K562 (cell line): ENCODE measurements around the gene TP73. TPM values are rescaled to one million over a fixed set of nuclear protein-coding genes. Genes with fewer than 3 reads are reported as not detected.
A peak's percentile ranks its signal among the peaks of the same experiment; 100 is the strongest.

Source experiments
- ATAC-seq: fragments of 200-7000 bp; cut with Tn5 transposase; 3 replicates; pipeline ENCODE4 v1.9.1; 2020; ENCODE audit warnings: moderate library complexity
- BruUV-seq: library from RNA; stranded (reverse); fragments of 400-500 nt; replicated peaks from 2 replicates; lab custom pipeline; 2021; lab: Mats Ljungman, UMichigan
- CTCF ChIA-PET: fragments of 300-600 bp; formaldehyde crosslinking; extraction: SDS; loops from one replicate; lab custom pipeline; 2021; ENCODE audit warnings: low intra/inter-chr PET ratio; lab: Yijun Ruan, JAX
- POLR2A ChIA-PET: fragments of 300-600, 350-650 bp; sonication (Branson Sonifier 250); formaldehyde crosslinking; extraction: SDS; loops from one replicate; lab custom pipeline; 2021; ENCODE audit warnings: antibody characterized with exemption, inconsistent platforms; lab: Yijun Ruan, JAX
- DNase-seq, 4 experiments: peaks; one replicate each; pipeline versions ENCODE4 v3.0.0 to v3.0.0-alpha.2; 2011 to 2018; ENCODE audit warnings: low spot score in 3 of 4, mixed read lengths in 3 of 4; ENCODE audit errors: extremely low read depth in 1 of 4
- FAIRE-seq: peaks from 2 replicates; lab custom pipeline; 2011; peaks lifted over from hg19 to GRCh38; lab: Jason Lieb, UNC
- H2AFZ ChIP-seq: 2 replicates; pipeline ENCODE4 v1.6.0; 2011; ENCODE audit warnings: low read depth, low read length, control low read depth, inconsistent platforms
- H3K27ac ChIP-seq: fragments of 200-600 bp; 3 replicates; pipeline ENCODE4 v1.8.0; 2011; ENCODE audit warnings: low read depth, mild to moderate bottlenecking, control low read depth, inconsistent platforms, low read length, moderate library complexity, mixed read lengths; ENCODE audit errors: extremely low read depth
- H3K27me3 ChIP-seq, 2 experiments: fragments of 300-600 bp in 1 of 2; 2 replicates in 1 of 2; 3 replicates in 1 of 2; pipeline versions ENCODE4 v1.6.0 to v1.8.0; 2011; ENCODE audit warnings: inconsistent platforms in 2 of 2, low read length in 2 of 2, mild to moderate bottlenecking in 1 of 2, mixed read lengths in 1 of 2, moderate library complexity in 1 of 2; ENCODE audit not compliant: control insufficient read depth in 2 of 2, insufficient read depth in 2 of 2
- H3K36me3 ChIP-seq: fragments of 300-600 bp; 3 replicates; pipeline ENCODE4 v1.8.0; 2011; ENCODE audit warnings: mild to moderate bottlenecking, low read length, inconsistent platforms; ENCODE audit not compliant: control insufficient read depth, insufficient read depth
- H3K4me1 ChIP-seq, 2 experiments: fragments of 200-600 bp in 1 of 2; replicated peaks in 1 of 2; 2 replicates in 1 of 2; 3 replicates in 1 of 2; pipeline versions ENCODE4 v1.5.1 to v1.8.0; 2011; ENCODE audit warnings: inconsistent platforms in 2 of 2, low read length in 2 of 2, mild to moderate bottlenecking in 1 of 2, mixed read lengths in 1 of 2, moderate library complexity in 1 of 2; ENCODE audit not compliant: control insufficient read depth in 2 of 2, insufficient read depth in 2 of 2
- H3K4me2 ChIP-seq: 2 replicates; pipeline ENCODE4 v1.6.1; 2011; ENCODE audit warnings: low read length, control low read depth, inconsistent platforms, mixed read lengths; ENCODE audit not compliant: insufficient read depth
- H3K4me3 ChIP-seq: fragments of 200-600 bp; sonication (generic), shearing (Covaris generic); 2 replicates; pipeline ENCODE4 v1.5.1; 2016; ENCODE audit warnings: control low read depth, inconsistent platforms
- H3K79me2 ChIP-seq: fragments of 200-600 bp; 3 replicates; pipeline ENCODE4 v1.8.0; 2011; ENCODE audit warnings: low read length, inconsistent platforms; ENCODE audit not compliant: control insufficient read depth, insufficient read depth
- H3K9ac ChIP-seq, 2 experiments: 2 replicates each; pipeline versions ENCODE4 v1.6.0 to v1.6.1; 2011; ENCODE audit warnings: low read depth in 2 of 2, low read length in 2 of 2, control low read depth in 1 of 2, inconsistent platforms in 1 of 2, mild to moderate bottlenecking in 1 of 2, mixed read lengths in 1 of 2; ENCODE audit not compliant: insufficient read depth in 1 of 2
- H3K9me1 ChIP-seq: one replicate; pipeline ENCODE4 v1.6.0; 2011; ENCODE audit warnings: inconsistent platforms, mild to moderate bottlenecking, low read length, moderate library complexity; ENCODE audit not compliant: control insufficient read depth, insufficient read depth
- H3K9me3 ChIP-seq: replicated peaks from 2 replicates; pipeline ENCODE4 v1.5.1; 2011; ENCODE audit warnings: low read depth, low read length, inconsistent platforms; ENCODE audit not compliant: control insufficient read depth, insufficient read depth
- H4K20me1 ChIP-seq: replicated peaks from 2 replicates; pipeline ENCODE4 v1.6.1; 2011; ENCODE audit warnings: low read length, inconsistent platforms, mixed read lengths; ENCODE audit not compliant: control insufficient read depth, insufficient read depth
- CBFB ChIP-seq: sonication (generic); formaldehyde crosslinking; IDR thresholded peaks from 2 replicates; pipeline ENCODE4 v1.4.0; 2020; ENCODE audit warnings: mild to moderate bottlenecking, missing genetic modification reagents
- POLR2A ChIP-seq: fragments of 450-650 bp; conservative IDR thresholded peaks from 2 replicates; pipeline ENCODE4 v1.6.1; 2016
- POLR2AphosphoS2 ChIP-seq: IDR thresholded peaks from 2 replicates; pipeline ENCODE4 v1.6.1; 2012; ENCODE audit warnings: low read length, improper control_type of control experiment
- POLR2G ChIP-seq: fragments of 200-400 bp; formaldehyde crosslinking; IDR thresholded peaks from 2 replicates; pipeline ENCODE4 v1.6.1; 2017; ENCODE audit warnings: low read depth, mild to moderate bottlenecking, antibody characterized with exemption, low read length, moderate library complexity
- WGBS: fragments of 100-300 bp; shearing (Covaris generic); methylation state at CpG from one replicate; pipeline ENCODE4 v1.1.6; 2016; ENCODE audit warnings: low coverage, mixed read lengths; ENCODE audit not compliant: insufficient coverage; ENCODE audit errors: missing lambda C conversion rate; 5-methylcytosine and 5-hydroxymethylcytosine counted together
- in situ Hi-C: fragments of 300-500 bp; cut with MboI; formaldehyde crosslinking; loops from 4 replicates; pipeline ENCODE4 v1.15.0; 2018; ENCODE audit warnings: inconsistent platforms, mixed read lengths
- intact Hi-C: fragments of 100-400 bp; cut with micrococcal nuclease; formaldehyde crosslinking; loops from 2 replicates; pipeline ENCODE4 v1.14.2; 2022
- polyA plus RNA-seq, 8 experiments: library from polyadenylated mRNA; depleted of rRNA in 4 of 8; stranded (reverse) in 5 of 8; unstranded in 3 of 8; fragments of >200 nt; fragmentation: Nextera tagmentation in 2 of 8; fragmentation: Illumina TruSeq in 1 of 8; extraction: Ambion mirVana in 2 of 8; extraction: Trizol in 1 of 8; gene quantifications; 2 replicates each; pipeline versions ENCODE4 v1.2.1 to v1.2.3, GENCODE V29; 2011 to 2014; ENCODE audit warnings: inconsistent platforms in 1 of 8, missing spikeins in 1 of 8
- total RNA-seq, 7 experiments: library from RNA; depleted of rRNA in 6 of 7; stranded (reverse); fragments of >200 nt in 6 of 7; fragmentation: Illumina TruSeq in 2 of 7; extraction: Trizol in 2 of 7; gene quantifications; 2 replicates each; pipeline versions ENCODE4 v1.2.1 to v1.2.3, GENCODE V29; 2011 to 2021; ENCODE audit warnings: low replicate concordance in 1 of 7
- TF ChIP-seq, protein P1 (sequence below): fragments of 200-800 bp; sonication (Bioruptor generic); IDR thresholded peaks from 2 replicates; pipeline ENCODE4 v1.6.1; 2017; ENCODE audit warnings: missing genetic modification characterization, missing compliant biosample characterization
- TF ChIP-seq, protein P2 (sequence below): fragments of 250-450 bp; sonication (Bioruptor Pico); IDR thresholded peaks from 2 replicates; pipeline ENCODE4 v1.9.0; 2021; ENCODE audit warnings: mild to moderate bottlenecking, inconsistent platforms

The TP73 gene
- total and polyA plus RNA-seq, 9 of the 15 experiments (the other 6 are each of a cell fraction or from before 2014, with no cell fraction given) = 0.07 to 1.6 (median 0.40) TPM; not detected in 2

DNA sequence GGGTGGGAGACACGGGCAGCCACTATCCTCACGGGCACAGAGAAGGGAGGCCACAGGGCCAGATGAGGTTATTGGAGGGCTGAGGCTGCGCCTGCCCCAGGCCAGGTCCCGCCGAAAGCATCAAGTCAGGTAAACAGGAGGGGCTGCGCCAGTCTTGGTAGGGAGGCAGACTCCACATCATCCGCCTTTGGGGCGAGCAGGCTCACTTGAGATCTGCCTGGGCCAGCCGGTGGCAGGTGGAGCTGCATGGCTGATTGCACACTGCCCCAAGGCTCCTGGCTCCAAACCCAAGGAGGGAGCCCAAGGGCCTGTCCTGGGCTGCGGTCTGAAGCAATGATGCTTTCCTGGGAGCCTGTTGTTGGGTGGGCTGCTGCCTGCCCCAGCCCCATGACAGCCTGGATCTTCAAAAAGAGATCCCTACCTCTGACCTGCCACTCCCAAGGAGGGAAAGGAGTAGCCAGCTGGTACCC, 124.8 kb downstream of the TP73 start:
- intact Hi-C loops = loop anchor here (5.0 kb wide), 1 partner anchor 80 kb away; the partner anchor contains the start of genes CEP104 and DFFB
- WGBS = 82% methylated on average over 10 of the region's 10 CpGs
- Histone ChIP-seq H3K4me3 (no peak overlapping the region), H4K20me1 (no peaks in the 10 kb centered on the region), H3K27me3 (no peaks in the 10 kb centered on the region), H3K27ac (peak overlapping the region; percentile 66; the same call in 2 of the 3 replicates), H3K79me2 (peaks cover 28% of the 10 kb centered on the region), H3K4me2 (no peak overlapping the region), H3K9me1 (peaks cover 5% of the 10 kb centered on the region), H3K9ac (peak overlapping the region in 1 of 2 experiments; percentile 84; a peak in 2 of 4 replicates), H3K36me3 (peaks cover 43% of the 10 kb centered on the region), H3K9me3 (no peaks in the 10 kb centered on the region)
- ChIA-PET POLR2A (interaction anchor here (0.7 to 2.5 kb wide), 3 partner anchors 9 to 16 kb away, joined by 3 to 9 read pairs (median 4); no protein-coding TSS in a partner anchor), CTCF (no interaction called here)
- DNase-seq (peak in 1 of 4 experiments; percentile 25), ATAC-seq (no peak)
- BruUV-seq = no TSS peak
- peak; percentile 72; the same call in 1 of the 2 replicates for TF ChIP-seq POLR2AphosphoS2
- 0 out of 2 replicates have a peak, but pooled peaks have one; percentile 15 for TF ChIP-seq CBFB (CRISPR knock-in tag)
- peak; percentile 16; the same call in 1 of the 2 replicates for TF ChIP-seq POLR2A
- TF ChIP-seq, protein P1, sequence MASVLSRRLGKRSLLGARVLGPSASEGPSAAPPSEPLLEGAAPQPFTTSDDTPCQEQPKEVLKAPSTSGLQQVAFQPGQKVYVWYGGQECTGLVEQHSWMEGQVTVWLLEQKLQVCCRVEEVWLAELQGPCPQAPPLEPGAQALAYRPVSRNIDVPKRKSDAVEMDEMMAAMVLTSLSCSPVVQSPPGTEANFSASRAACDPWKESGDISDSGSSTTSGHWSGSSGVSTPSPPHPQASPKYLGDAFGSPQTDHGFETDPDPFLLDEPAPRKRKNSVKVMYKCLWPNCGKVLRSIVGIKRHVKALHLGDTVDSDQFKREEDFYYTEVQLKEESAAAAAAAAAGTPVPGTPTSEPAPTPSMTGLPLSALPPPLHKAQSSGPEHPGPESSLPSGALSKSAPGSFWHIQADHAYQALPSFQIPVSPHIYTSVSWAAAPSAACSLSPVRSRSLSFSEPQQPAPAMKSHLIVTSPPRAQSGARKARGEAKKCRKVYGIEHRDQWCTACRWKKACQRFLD (CRISPR knock-in tag) = no peak
- TF ChIP-seq POLR2G = peak; percentile 31
- TF ChIP-seq, protein P2, sequence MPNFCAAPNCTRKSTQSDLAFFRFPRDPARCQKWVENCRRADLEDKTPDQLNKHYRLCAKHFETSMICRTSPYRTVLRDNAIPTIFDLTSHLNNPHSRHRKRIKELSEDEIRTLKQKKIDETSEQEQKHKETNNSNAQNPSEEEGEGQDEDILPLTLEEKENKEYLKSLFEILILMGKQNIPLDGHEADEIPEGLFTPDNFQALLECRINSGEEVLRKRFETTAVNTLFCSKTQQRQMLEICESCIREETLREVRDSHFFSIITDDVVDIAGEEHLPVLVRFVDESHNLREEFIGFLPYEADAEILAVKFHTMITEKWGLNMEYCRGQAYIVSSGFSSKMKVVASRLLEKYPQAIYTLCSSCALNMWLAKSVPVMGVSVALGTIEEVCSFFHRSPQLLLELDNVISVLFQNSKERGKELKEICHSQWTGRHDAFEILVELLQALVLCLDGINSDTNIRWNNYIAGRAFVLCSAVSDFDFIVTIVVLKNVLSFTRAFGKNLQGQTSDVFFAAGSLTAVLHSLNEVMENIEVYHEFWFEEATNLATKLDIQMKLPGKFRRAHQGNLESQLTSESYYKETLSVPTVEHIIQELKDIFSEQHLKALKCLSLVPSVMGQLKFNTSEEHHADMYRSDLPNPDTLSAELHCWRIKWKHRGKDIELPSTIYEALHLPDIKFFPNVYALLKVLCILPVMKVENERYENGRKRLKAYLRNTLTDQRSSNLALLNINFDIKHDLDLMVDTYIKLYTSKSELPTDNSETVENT (CRISPR knock-in tag) = peak; percentile 50; the same call in 1 of the 2 replicates
- TF ChIP-seq, all 486 proteins: peak for 5
- FAIRE-seq = no peak
- Histone ChIP-seq H2AFZ (no peak overlapping the region), H3K4me1 (peaks cover 15 to 73% of the 10 kb centered on the region in 2 experiments)
- in situ Hi-C loops = no loop called here
